Stomach (tissue), 9 donors: ENCODE measurements around the gene GLDN. TPM values are rescaled to one million over a fixed set of nuclear protein-coding genes. Genes with fewer than 3 reads are reported as not detected.

ENCODE experiments used
- DNase-seq, 2 donors: peaks; one replicate each; pipeline versions ENCODE4 v3.0.0 to v3.0.0-alpha.2; 2013 to 2019
- H3K27ac ChIP-seq, 5 donors: fragments of 200-600 bp in 4 of 5; sonication (generic) in 4 of 5; one replicate each; pipeline ENCODE4 v1.5.1; 2013 to 2019; ENCODE audit warnings: mild to moderate bottlenecking in 1 of 5, moderate library complexity in 1 of 5
- H3K27me3 ChIP-seq, 3 donors: fragments of 200-600 bp; sonication (generic); one replicate each; pipeline ENCODE4 v1.5.1; 2017 to 2019; ENCODE audit warnings: mixed run types in 1 of 3
- H3K36me3 ChIP-seq, 4 donors: fragments of 200-600 bp; sonication (generic); 1 replicate in 3 of 4; 2 replicates in 1 of 4; pipeline ENCODE4 v1.5.1; 2016 to 2019
- H3K4me1 ChIP-seq, 4 donors: fragments of 200-600 bp; sonication (generic); one replicate each; pipeline ENCODE4 v1.5.1; 2016 to 2019
- H3K4me3 ChIP-seq, 4 donors: fragments of 200-600 bp; sonication (generic) in 3 of 4; one replicate each; pipeline ENCODE4 v1.5.1; 2016 to 2019; ENCODE audit warnings: mild to moderate bottlenecking in 1 of 4
- H3K9me3 ChIP-seq, 4 donors: fragments of 200-600 bp; sonication (generic); one replicate each; pipeline ENCODE4 v1.5.1; 2016 to 2019
- EP300 ChIP-seq: sonication (generic); formaldehyde crosslinking; IDR thresholded peaks from one replicate; pipeline ENCODE4 v1.6.1; 2017; ENCODE audit warnings: antibody characterized with exemption
- POLR2A ChIP-seq, 4 donors: fragments of 450-650 bp; IDR thresholded peaks; one replicate each; pipeline ENCODE4 v1.6.1; 2016; ENCODE audit warnings: antibody characterized with exemption in 4 of 4, control low read depth in 2 of 4, mild to moderate bottlenecking in 1 of 4, moderate library complexity in 1 of 4
- POLR2AphosphoS5 ChIP-seq, 3 donors: sonication (generic); formaldehyde crosslinking; IDR thresholded peaks; one replicate each; pipeline ENCODE4 v1.6.1; 2016; ENCODE audit warnings: antibody characterized with exemption in 3 of 3
- WGBS, 5 donors: extraction: QIAGEN DNeasy Blood & Tissue Kit in 3 of 5; methylation state at CpG; one replicate each; pipeline versions ENCODE4 v1.1.5 to v1.1.7; 2013 to 2018; 5-methylcytosine and 5-hydroxymethylcytosine counted together
- intact Hi-C: fragments of 100-400 bp; cut with DNase I; formaldehyde crosslinking; loops from one replicate; pipeline ENCODE4 v1.15.1; 2023; ENCODE audit warnings: low total_unique reads
- polyA plus RNA-seq, 3 donors: library from polyadenylated mRNA; stranded (reverse); fragments of 200-250 nt; gene quantifications; one replicate each; pipeline ENCODE4 v1.2.3, GENCODE V29; 2013
- total RNA-seq, 5 donors: library from RNA; depleted of rRNA; stranded (reverse); fragments of >200 nt; gene quantifications; one replicate each; pipeline versions ENCODE4 v1.1.0 to v1.2.3, GENCODE V29; 2014 to 2016
- TF ChIP-seq, protein P1 (sequence below), 7 experiments: fragments of 450-650 bp in 4 of 7; fragments of 200-600 bp in 3 of 7; sonication (generic) in 3 of 7; IDR thresholded peaks; one replicate each; pipeline ENCODE4 v1.5.1; 2016 to 2019; ENCODE audit warnings: antibody characterized with exemption in 7 of 7, control low read depth in 2 of 7, mild to moderate bottlenecking in 1 of 7
- donor health status: healthy with polysubstance abuse.
- donor health status: Bipolar disorder and iron deficiency.
- donor health status: healthy.

The GLDN gene
- total and polyA plus RNA-seq, 8 donors: 0.23 to 8.7 (median 1.7) TPM; not detected in 1

GRCh38 chr15:51311510-51311909, 29.9 kb upstream of the GLDN start:
- intact Hi-C loops: no loop called here
- DNase-seq: no peak
- no peak overlapping the region for H3K4me3 ChIP-seq
- peaks cover 0 to 5% (median 0%) of the 10 kb centered on the region in 3 donors for H3K27me3 ChIP-seq
- peaks cover 0 to 7% (median 3%) of the 10 kb centered on the region in 4 donors for H3K4me1 ChIP-seq
- H3K9me3 ChIP-seq: no peaks in the 10 kb centered on the region
- H3K27ac ChIP-seq: no peak overlapping the region
- 38 to 74% (median 43%) methylated on average over 2 of the region's 2 CpGs for WGBS, 5 donors
- no peaks in the 10 kb centered on the region for H3K36me3 ChIP-seq
- TF ChIP-seq POLR2AphosphoS5 (IDR thresholded peaks at IDR 0.05) (no peak), EP300 (no peak), POLR2A (IDR thresholded peaks at IDR 0.05) (no peak)
- TF ChIP-seq, protein P1, sequence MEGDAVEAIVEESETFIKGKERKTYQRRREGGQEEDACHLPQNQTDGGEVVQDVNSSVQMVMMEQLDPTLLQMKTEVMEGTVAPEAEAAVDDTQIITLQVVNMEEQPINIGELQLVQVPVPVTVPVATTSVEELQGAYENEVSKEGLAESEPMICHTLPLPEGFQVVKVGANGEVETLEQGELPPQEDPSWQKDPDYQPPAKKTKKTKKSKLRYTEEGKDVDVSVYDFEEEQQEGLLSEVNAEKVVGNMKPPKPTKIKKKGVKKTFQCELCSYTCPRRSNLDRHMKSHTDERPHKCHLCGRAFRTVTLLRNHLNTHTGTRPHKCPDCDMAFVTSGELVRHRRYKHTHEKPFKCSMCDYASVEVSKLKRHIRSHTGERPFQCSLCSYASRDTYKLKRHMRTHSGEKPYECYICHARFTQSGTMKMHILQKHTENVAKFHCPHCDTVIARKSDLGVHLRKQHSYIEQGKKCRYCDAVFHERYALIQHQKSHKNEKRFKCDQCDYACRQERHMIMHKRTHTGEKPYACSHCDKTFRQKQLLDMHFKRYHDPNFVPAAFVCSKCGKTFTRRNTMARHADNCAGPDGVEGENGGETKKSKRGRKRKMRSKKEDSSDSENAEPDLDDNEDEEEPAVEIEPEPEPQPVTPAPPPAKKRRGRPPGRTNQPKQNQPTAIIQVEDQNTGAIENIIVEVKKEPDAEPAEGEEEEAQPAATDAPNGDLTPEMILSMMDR (IDR thresholded peaks at IDR 0.05): no peak

DNA sequence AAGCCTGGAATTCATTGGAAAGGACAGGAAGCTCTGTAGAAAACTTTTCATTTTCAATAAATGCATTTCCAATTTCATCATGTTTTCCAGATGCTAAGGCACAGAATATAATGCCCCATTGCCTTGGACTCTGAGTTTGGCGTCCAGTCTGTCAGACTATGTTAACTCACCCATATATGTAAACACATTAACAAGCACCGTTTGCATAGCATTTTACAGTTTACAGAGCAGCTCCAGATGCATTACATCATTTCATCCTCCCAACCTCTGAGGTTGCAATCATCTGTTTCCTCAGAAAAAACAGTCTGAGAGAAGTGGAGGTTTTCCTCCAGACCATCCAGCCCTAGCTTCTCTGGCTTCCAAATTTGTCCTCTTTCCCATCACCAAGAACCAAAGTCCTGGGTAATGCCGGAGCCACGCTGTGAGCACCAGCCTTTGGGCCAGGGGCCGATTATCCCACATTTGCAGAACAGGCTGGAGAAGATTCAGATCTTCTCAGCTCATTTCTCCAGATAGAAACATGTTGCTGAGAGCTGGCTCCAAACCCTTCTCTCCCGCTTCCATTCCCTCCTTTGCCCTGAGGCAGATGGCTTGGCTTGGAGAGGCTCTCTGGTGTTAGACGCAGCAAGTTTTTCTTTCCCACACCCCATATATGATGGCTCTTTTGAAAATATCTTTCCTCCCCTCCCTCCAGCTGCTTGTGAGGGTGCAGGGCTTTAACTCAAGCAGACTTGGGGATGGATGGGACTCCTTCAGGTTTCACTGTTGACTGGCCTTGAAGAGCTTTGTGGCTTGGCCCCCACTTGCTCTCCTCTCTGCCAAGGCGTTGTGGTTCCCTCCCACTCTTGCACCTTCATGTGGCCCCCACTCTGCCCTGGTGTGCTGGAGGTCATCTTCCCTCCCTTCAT, 29.0 kb upstream of the GLDN start:
- Histone ChIP-seq H3K36me3 (no peaks in the 10 kb centered on the region), H3K27me3 (peaks cover 0 to 5% (median 0%) of the 10 kb centered on the region in 3 donors), H3K27ac (peak overlapping the region in 2 of 5 donors; percentile 25 to 57), H3K9me3 (no peaks in the 10 kb centered on the region), H3K4me3 (no peak overlapping the region), H3K4me1 (peaks cover 0 to 5% (median 3%) of the 10 kb centered on the region in 4 donors)
- intact Hi-C loops: no loop called here
- peak in 1 of 2 donors; percentile 54 for DNase-seq
- WGBS, 5 donors: 57 to 72% (median 63%) methylated on average over 8 of the region's 8 CpGs
- TF ChIP-seq, protein P1 (IDR thresholded peaks at IDR 0.05): no peak
- TF ChIP-seq EP300: no peak
- TF ChIP-seq POLR2AphosphoS5 (IDR thresholded peaks at IDR 0.05): no peak
- no peak for TF ChIP-seq POLR2A (IDR thresholded peaks at IDR 0.05)

DNA sequence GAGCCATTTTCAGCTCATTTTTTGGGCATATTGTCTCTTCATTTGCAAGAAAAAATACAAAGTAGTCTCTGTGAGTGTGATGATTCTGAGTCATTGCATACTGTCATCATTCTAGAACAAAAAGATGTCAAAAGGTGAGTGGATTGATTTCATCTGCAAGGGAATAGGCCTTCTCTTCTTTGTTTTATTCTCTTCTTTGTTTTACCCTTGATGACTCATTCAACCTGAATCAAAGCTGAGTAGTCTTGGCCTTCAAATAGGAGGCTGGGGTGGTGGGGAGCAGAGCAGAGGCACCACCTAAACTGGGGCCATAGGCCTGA, 28.4 kb upstream of the GLDN start:
- intact Hi-C loops: no loop called here
- TF ChIP-seq POLR2A (IDR thresholded peaks at IDR 0.05) (no peak), POLR2AphosphoS5 (IDR thresholded peaks at IDR 0.05) (no peak), EP300 (no peak)
- TF ChIP-seq, protein P1 (IDR thresholded peaks at IDR 0.05): no peak

DNA sequence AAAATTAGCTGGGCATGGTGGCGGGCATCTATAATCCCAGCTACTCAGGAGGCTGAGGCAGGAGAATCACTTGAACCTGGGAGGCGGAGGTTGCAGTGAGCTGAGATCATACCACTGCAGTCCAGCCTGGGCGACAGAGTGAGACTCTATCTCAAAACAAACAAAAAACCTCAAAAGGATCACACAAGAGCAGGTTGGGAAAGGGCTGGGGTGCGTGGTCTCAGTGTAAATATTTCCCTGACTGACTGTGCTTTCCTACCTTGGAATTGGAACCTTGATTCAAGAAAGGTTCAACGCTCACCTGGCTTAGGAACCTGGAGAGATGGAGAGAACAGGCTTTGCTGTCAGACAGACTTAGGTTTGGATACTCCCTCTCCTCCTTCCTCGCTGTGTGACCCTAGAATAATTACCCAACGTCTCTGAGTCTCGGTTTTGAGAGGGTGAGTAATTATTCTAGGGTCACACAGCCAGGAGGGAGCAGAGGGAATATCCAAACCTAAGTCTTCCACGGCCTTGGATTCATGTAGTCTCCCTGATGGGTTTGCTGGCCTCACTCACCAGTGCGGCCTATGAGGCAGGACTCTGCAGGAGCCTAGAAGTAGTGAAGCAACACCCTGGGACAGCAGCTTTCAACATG, 27.7 kb upstream of the GLDN start:
- Histone ChIP-seq H3K4me3 (no peak overlapping the region), H3K27ac (no peak overlapping the region), H3K4me1 (peaks cover 0 to 5% (median 0%) of the 10 kb centered on the region in 4 donors), H3K27me3 (peaks cover 0 to 5% (median 0%) of the 10 kb centered on the region in 3 donors), H3K36me3 (no peaks in the 10 kb centered on the region), H3K9me3 (no peaks in the 10 kb centered on the region)
- DNase-seq: no peak
- WGBS, 5 donors: 82 to 89% (median 85%) methylated on average over 10 of the region's 10 CpGs
- no peak for TF ChIP-seq POLR2A (IDR thresholded peaks at IDR 0.05)
- intact Hi-C loops: no loop called here

More for the DNA sequence above, 28.4 kb upstream of the GLDN start:
- H3K9me3 ChIP-seq: no peaks in the 10 kb centered on the region
- no peak overlapping the region for H3K4me3 ChIP-seq
- H3K36me3 ChIP-seq: no peaks in the 10 kb centered on the region
- H3K27ac ChIP-seq: peak overlapping the region in 1 of 5 donors; percentile 25
- DNase-seq: no peak
- H3K27me3 ChIP-seq: peaks cover 0 to 5% (median 0%) of the 10 kb centered on the region in 3 donors
- peaks cover 0 to 5% (median 0%) of the 10 kb centered on the region in 4 donors for H3K4me1 ChIP-seq
